HG03575 (cell line): ENCODE data around the gene DCANP1.

Experiments used
- ATAC-seq: cut with Tn5 transposase; IDR thresholded peaks from one replicate; pipeline ENCODE4 v1.9.1; 2021; ENCODE audit not compliant: unreplicated experiment, insufficient number of reproducible peaks, low FRiP score; ENCODE audit errors: extremely low read depth

Gene DCANP1

GRCh38 chr5:135397084-135397483, 50.1 kb downstream of the DCANP1 start:
- no peak for ATAC-seq

- no peak for ATAC-seq
Observed at GRCh38 chr5:135396459-135397055, 50.6 kb downstream of the DCANP1 start.

- no peak for ATAC-seq
Observed at GRCh38 chr5:135395866-135396265, 51.3 kb downstream of the DCANP1 start.

- no peak for ATAC-seq
Observed at GRCh38 chr5:135395451-135395850, 51.7 kb downstream of the DCANP1 start.
